Nasal cavity respiratory epithelium epithelial cell of viscerocranial mucosa (primary cell): ENCODE data around the gene KCNA3. TPM values are rescaled to one million over a fixed set of nuclear protein-coding genes. Genes with fewer than 3 reads are reported as not detected.

Experiments used
- total RNA-seq: library from RNA; depleted of rRNA; stranded (reverse); fragments of >200 nt; gene quantifications from 2 replicates; pipeline ENCODE4 v1.2.3, GENCODE V29; 2014

Gene KCNA3
- not detected in 2 replicates for total RNA-seq

GRCh38 chr1:110674337-110675059, at the start of gene KCNA3:
Gene KCNA3, minus strand, starts transcription at chr1:110674940. Its CDS starts 131 bp downstream, at chr1:110674809.

Other genes starting within 250 kb of the KCNA3 start
- gene PROK1, start 223.8 kb downstream of the KCNA3 start, total RNA-seq, result not detected in 2 replicates
- not detected in 2 replicates for gene KCNA10, start 155.8 kb downstream of the KCNA3 start, total RNA-seq
- gene KCNA2, start 68.6 kb downstream of the KCNA3 start, total RNA-seq, result under 0.01 TPM in 1 of 2 replicates, not detected in the other
- not detected in 2 replicates for gene CD53, start 198.2 kb upstream of the KCNA3 start, total RNA-seq